HepG2 (cell line): ENCODE results near the gene NCOA6. TPM values are rescaled to one million over a fixed set of nuclear protein-coding genes. Genes with fewer than 3 reads are reported as not detected.

Experiments
- DBP ChIP-seq: sonication (generic); formaldehyde crosslinking; IDR thresholded peaks from 2 replicates; pipeline ENCODE4 v1.4.0; 2020; ENCODE audit warnings: missing genetic modification reagents; ENCODE audit errors: not compliant biosample characterization
- KDM5B ChIP-seq: sonication (generic); formaldehyde crosslinking; IDR thresholded peaks from 2 replicates; pipeline ENCODE4 v1.4.0; 2020; ENCODE audit warnings: missing genetic modification reagents, mild to moderate bottlenecking, borderline replicate concordance
- LCORL ChIP-seq, 2 experiments: fragments of 450-650 bp in 1 of 2; sonication (generic) in 1 of 2; formaldehyde crosslinking in 1 of 2; IDR thresholded peaks; 2 replicates each; pipeline versions ENCODE4 v1.5.0 to v1.6.1; 2017 to 2020; ENCODE audit warnings: antibody characterized with exemption in 1 of 2, missing genetic modification reagents in 1 of 2
- MAZ ChIP-seq, 2 experiments: sonication (generic) in 1 of 2; formaldehyde crosslinking in 1 of 2; IDR thresholded peaks; 2 replicates each; pipeline versions ENCODE4 v1.5.0 to v1.6.1; 2012 to 2020; ENCODE audit warnings: low read depth in 2 of 2, mild to moderate bottlenecking in 2 of 2, borderline replicate concordance in 1 of 2, improper control_type of control experiment in 1 of 2, low read length in 1 of 2, missing genetic modification reagents in 1 of 2, moderate library complexity in 1 of 2
- ZBTB37 ChIP-seq: sonication (generic); formaldehyde crosslinking; IDR thresholded peaks from 2 replicates; pipeline ENCODE4 v1.4.0; 2020; ENCODE audit warnings: mild to moderate bottlenecking, missing genetic modification reagents
- ZBTB40 ChIP-seq, 2 experiments: fragments of 450-650 bp in 1 of 2; sonication (generic) in 1 of 2; formaldehyde crosslinking in 1 of 2; IDR thresholded peaks; 2 replicates each; pipeline versions ENCODE4 v1.6.1 to v1.8.0; 2016 to 2022; ENCODE audit warnings: antibody characterized with exemption in 1 of 2, mild to moderate bottlenecking in 1 of 2, missing genetic modification reagents in 1 of 2
- ZBTB42 ChIP-seq: sonication (generic); formaldehyde crosslinking; IDR thresholded peaks from 2 replicates; pipeline ENCODE4 v1.5.0; 2020; ENCODE audit warnings: mild to moderate bottlenecking, missing genetic modification reagents
- ZNF317 ChIP-seq: sonication (generic); formaldehyde crosslinking; IDR thresholded peaks from 2 replicates; pipeline ENCODE4 v1.5.0; 2020; ENCODE audit warnings: mild to moderate bottlenecking, missing genetic modification reagents
- ZNF501 ChIP-seq: sonication (generic); formaldehyde crosslinking; IDR thresholded peaks from 2 replicates; pipeline ENCODE4 v1.5.1; 2020; ENCODE audit warnings: mild to moderate bottlenecking, moderate library complexity, missing genetic modification reagents
- ZNF503 ChIP-seq: sonication (generic); formaldehyde crosslinking; IDR thresholded peaks from 2 replicates; pipeline ENCODE4 v1.4.0; 2020; ENCODE audit warnings: missing genetic modification reagents
- ZNF513 ChIP-seq: sonication (generic); formaldehyde crosslinking; conservative IDR thresholded peaks from 2 replicates; pipeline ENCODE4 v1.5.0; 2020; ENCODE audit warnings: missing genetic modification reagents
- ZNF607 ChIP-seq: sonication (generic); formaldehyde crosslinking; IDR thresholded peaks from 2 replicates; pipeline ENCODE4 v1.5.1; 2020; ENCODE audit warnings: missing genetic modification reagents, mild to moderate bottlenecking, borderline replicate concordance
- polyA plus RNA-seq, 8 experiments: library from polyadenylated mRNA; depleted of rRNA in 3 of 8; stranded (reverse) in 7 of 8; unstranded in 1 of 8; fragments of >200 nt; fragmentation: Illumina TruSeq in 4 of 8; extraction: Trizol in 4 of 8; gene quantifications; 2 replicates each; pipeline versions ENCODE4 v1.2.1 to v1.2.3, GENCODE V29; 2011 to 2016; ENCODE audit warnings: low read depth in 4 of 8, missing spikeins in 1 of 8, mixed read lengths in 1 of 8; ENCODE audit not compliant: insufficient read depth in 1 of 8
- total RNA-seq, 5 experiments: library from RNA; depleted of rRNA; stranded (reverse); fragments of >200 nt; fragmentation: Illumina TruSeq; extraction: Trizol; gene quantifications; 2 replicates each; pipeline ENCODE4 v1.2.3, GENCODE V29; 2016; ENCODE audit warnings: low read depth in 1 of 5

Gene NCOA6
- total and polyA plus RNA-seq, 2 of the 13 experiments (the other 11 are each of a cell fraction or from before 2014, with no cell fraction given), result 11.2 to 29.3 TPM

GRCh38 chr20:34705008-34705396 lies 120.4 kb downstream of the NCOA6 start (continued):
- TF ChIP-seq ZBTB40 (IDR thresholded peaks at IDR 0.05) (no peak), ZBTB40 (CRISPR knock-in tag; IDR thresholded peaks at IDR 0.05) (peak; percentile 29; the same call in 1 of the 2 replicates), MAZ (IDR thresholded peaks at IDR 0.05; ENCODE audit: borderline replicate concordance, low read depth, low read length) (no peak), MAZ (CRISPR knock-in tag; IDR thresholded peaks at IDR 0.05; ENCODE audit: low read depth) (no peak), ZBTB42 (0 out of 2 replicates have a peak, but pooled peaks have one; percentile 7), ZNF501 (CRISPR knock-in tag) (0 out of 2 replicates have a peak, but pooled peaks have one; percentile 5), DBP (CRISPR knock-in tag) (no peak), ZBTB37 (CRISPR knock-in tag) (0 out of 2 replicates have a peak, but pooled peaks have one; percentile 20), ZNF503 (CRISPR knock-in tag) (no peak), KDM5B (CRISPR knock-in tag) (peak; percentile 24), LCORL (IDR thresholded peaks at IDR 0.05) (no peak), LCORL (CRISPR knock-in tag; IDR thresholded peaks at IDR 0.05) (no peak), ZNF607 (CRISPR knock-in tag) (0 out of 2 replicates have a peak, but pooled peaks have one; percentile 10), ZNF513 (CRISPR knock-in tag) (no peak), ZNF317 (peak; percentile 41; the same call in 1 of the 2 replicates)
